H1 (cell line): ENCODE measurements around the gene CAMK2D. TPM values are rescaled to one million over a fixed set of nuclear protein-coding genes. Genes with fewer than 3 reads are reported as not detected.

ENCODE experiments used
- ATF3 ChIP-seq: IDR thresholded peaks from 2 replicates; pipeline ENCODE4 v1.6.1; 2011; ENCODE audit warnings: low read depth, mild to moderate bottlenecking, low read length; ENCODE audit not compliant: insufficient read depth
- CTBP2 ChIP-seq: IDR thresholded peaks from 2 replicates; pipeline ENCODE4 v1.7.0; 2011; ENCODE audit warnings: borderline replicate concordance, mild to moderate bottlenecking, moderate library complexity, mixed read lengths, low read length; ENCODE audit not compliant: insufficient read depth, insufficient read length
- EZH2 ChIP-seq: fragments of 200-600 bp; sonication (generic); IDR thresholded peaks from 2 replicates; pipeline ENCODE4 v1.7.1; 2012; ENCODE audit warnings: low read depth, mild to moderate bottlenecking, moderate library complexity, low read length, inconsistent platforms; ENCODE audit not compliant: severe bottlenecking
- FOSL1 ChIP-seq: IDR thresholded peaks from 2 replicates; pipeline ENCODE4 v1.6.1; 2011; ENCODE audit warnings: mild to moderate bottlenecking, low read depth, low read length, moderate library complexity; ENCODE audit not compliant: insufficient read depth
- KDM4A ChIP-seq: IDR thresholded peaks from one replicate; pipeline ENCODE4 v1.7.1; 2012; ENCODE audit warnings: low read depth, mild to moderate bottlenecking, moderate library complexity, low read length, inconsistent platforms; ENCODE audit not compliant: severe bottlenecking
- POLR2A ChIP-seq, 2 experiments: IDR thresholded peaks; 1 replicate in 1 of 2; 2 replicates in 1 of 2; pipeline ENCODE4 v1.6.1; 2011; ENCODE audit warnings: low read depth in 2 of 2, low read length in 2 of 2, mild to moderate bottlenecking in 2 of 2; ENCODE audit errors: control extremely low read depth in 1 of 2
- RBBP5 ChIP-seq: IDR thresholded peaks from 2 replicates; pipeline ENCODE4 v1.7.1; 2012; ENCODE audit warnings: low read depth, mild to moderate bottlenecking, inconsistent platforms, low read length, moderate library complexity, borderline replicate concordance
- RXRA ChIP-seq: IDR thresholded peaks from 2 replicates; pipeline ENCODE4 v1.6.1; 2011; ENCODE audit warnings: low read depth, mild to moderate bottlenecking, low read length, moderate library complexity; ENCODE audit not compliant: insufficient read depth
- SUZ12 ChIP-seq: fragments of 200-600 bp; sonication (generic); IDR thresholded peaks from 2 replicates; pipeline ENCODE4 v1.6.1; 2012; ENCODE audit warnings: mild to moderate bottlenecking, inconsistent platforms, low read length, moderate library complexity, mixed read lengths
- TAF1 ChIP-seq: IDR thresholded peaks from 2 replicates; pipeline ENCODE4 v1.6.1; 2011; ENCODE audit warnings: mild to moderate bottlenecking, low read depth, low read length
- TBP ChIP-seq: IDR thresholded peaks from 2 replicates; pipeline ENCODE4 v1.6.1; 2011; ENCODE audit warnings: low read depth, low read length, improper control_type of control experiment
- polyA plus RNA-seq, 7 experiments: library from polyadenylated mRNA; depleted of rRNA in 3 of 7; stranded (reverse) in 5 of 7; unstranded in 2 of 7; fragments of >200 nt in 5 of 7; fragments of 200-250 nt in 2 of 7; gene quantifications; 1 replicate in 5 of 7; 2 replicates in 1 of 7; 4 replicates in 1 of 7; pipeline versions ENCODE4 v1.2.1 to v1.2.3, GENCODE V29; 2011 to 2013; ENCODE audit warnings: missing spikeins in 2 of 7, mixed read lengths in 2 of 7
- total RNA-seq: library from RNA; stranded (reverse); fragmentation: NEBNext Ultra II Directional; extraction: Animal tissue kit (Norgen Biotek cat#: 25700); gene quantifications from 2 replicates; pipeline ENCODE4 v1.2.1, GENCODE V29; 2021

CAMK2D gene
- total and polyA plus RNA-seq, 2 of the 8 experiments (the other 6 are each of a cell fraction or from before 2014, with no cell fraction given) = 3.2 to 7.0 TPM

DNA sequence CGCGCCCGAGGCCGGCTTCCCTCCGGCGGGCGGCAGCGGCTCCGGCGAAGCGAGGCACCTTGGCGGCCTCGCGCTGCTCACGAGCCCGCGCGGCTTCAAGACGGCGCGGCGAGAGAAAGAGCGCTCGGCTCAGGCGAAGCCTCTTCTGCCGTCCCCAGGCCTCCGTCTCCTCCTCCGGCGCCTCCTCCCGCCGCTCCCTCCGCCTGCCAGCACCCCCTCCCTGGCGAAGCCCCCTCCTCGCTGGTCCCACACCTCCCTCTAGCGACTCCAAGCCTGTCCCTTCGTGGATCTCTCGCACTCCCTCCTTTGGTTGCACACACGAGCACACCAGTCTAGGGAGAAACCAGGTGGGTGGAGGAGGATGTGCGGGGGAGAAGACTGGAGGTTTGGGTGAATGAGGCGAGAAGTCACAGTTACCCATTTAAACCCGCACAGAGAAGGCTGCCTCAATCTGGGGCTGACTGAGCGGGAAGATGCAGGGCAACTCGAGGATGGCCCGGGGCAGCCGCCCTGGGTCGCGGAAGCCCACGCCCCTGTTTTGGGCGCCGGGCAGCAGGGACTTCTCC lies at the start of gene CAMK2D (continued):
- TF ChIP-seq EZH2 (no peak), SUZ12 (0 out of 2 replicates have a peak, but pooled peaks have one; percentile 18), RBBP5 (peak; percentile 74), TBP (no peak), CTBP2 (no peak), TAF1 (peak; percentile 53; the same call in 1 of the 2 replicates), FOSL1 (no peak), POLR2A (IDR thresholded peaks at IDR 0.05; ENCODE audit: control extremely low read depth in 1 of 2, low read depth in 2 of 2, low read length in 2 of 2) (no peak; a peak in 1 of 3 replicates), KDM4A (peak; percentile 62), RXRA (no peak), ATF3 (no peak)
